Endothelial cell (in vitro differentiated cells): ENCODE measurements around the gene IQGAP2. TPM values are rescaled to one million over a fixed set of nuclear protein-coding genes. Genes with fewer than 3 reads are reported as not detected.

ENCODE experiments used
- DNase-seq: peaks from one replicate; pipeline ENCODE4 v3.0.0; 2021; ENCODE audit warnings: low spot score
- H3K27ac Mint-ChIP-seq: one replicate; pipeline ENCODE4 v1.8.0; 2021; ENCODE audit warnings: mixed read lengths, inconsistent platforms; ENCODE audit not compliant: unreplicated experiment
- H3K27me3 Mint-ChIP-seq: one replicate; pipeline ENCODE4 v1.8.0; 2021; ENCODE audit warnings: mild to moderate bottlenecking, moderate library complexity, mixed read lengths, inconsistent platforms; ENCODE audit not compliant: unreplicated experiment
- H3K36me3 Mint-ChIP-seq: one replicate; pipeline ENCODE4 v1.8.0; 2021; ENCODE audit warnings: mild to moderate bottlenecking, low read depth, mixed read lengths, inconsistent platforms; ENCODE audit not compliant: unreplicated experiment
- H3K4me1 Mint-ChIP-seq: one replicate; pipeline ENCODE4 v1.8.0; 2021; ENCODE audit warnings: mild to moderate bottlenecking, mixed read lengths, inconsistent platforms; ENCODE audit not compliant: unreplicated experiment
- H3K4me3 Mint-ChIP-seq: one replicate; pipeline ENCODE4 v1.8.0; 2021; ENCODE audit warnings: mild to moderate bottlenecking, mixed read lengths, inconsistent platforms; ENCODE audit not compliant: unreplicated experiment
- H3K9me3 Mint-ChIP-seq: one replicate; pipeline ENCODE4 v1.8.0; 2021; ENCODE audit warnings: mixed read lengths, inconsistent platforms; ENCODE audit not compliant: unreplicated experiment
- total RNA-seq: library from RNA; stranded (reverse); fragmentation: NEBNext Ultra II Directional; extraction: Animal tissue kit (Norgen Biotek cat#: 25700); gene quantifications from one replicate; pipeline ENCODE4 v1.2.1, GENCODE V29; 2021; ENCODE audit not compliant: unreplicated experiment
- TF ChIP-seq, protein P1 (sequence below): fragments of 200-600 bp; sonication (generic); IDR thresholded peaks from one replicate; pipeline ENCODE4 v1.5.0; 2021; ENCODE audit warnings: antibody characterized with exemption; ENCODE audit not compliant: unreplicated experiment

IQGAP2 gene
- total RNA-seq, 1 donor from 2014 or later: 43.4 TPM

DNA sequence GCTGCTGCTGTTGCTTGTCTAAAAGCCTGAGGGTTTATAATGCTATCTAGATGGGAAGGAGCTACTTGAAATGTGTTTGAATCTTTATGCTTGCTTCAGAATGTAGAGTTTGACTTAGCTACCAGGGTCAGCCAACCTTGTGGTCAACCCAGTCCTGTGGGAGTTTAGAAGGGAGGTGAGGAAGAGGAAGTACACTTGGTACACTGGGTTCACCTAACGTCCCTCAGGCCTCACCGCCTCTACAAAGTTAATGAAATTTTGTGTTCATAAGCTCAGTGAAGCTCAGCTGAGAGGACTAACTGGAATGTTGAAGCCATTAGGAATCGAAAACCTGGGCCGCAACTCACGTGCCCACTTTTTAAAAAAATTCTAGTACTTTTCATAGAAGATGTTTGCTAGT lies 10.7 kb downstream of the IQGAP2 start:
- TF ChIP-seq, protein P1, sequence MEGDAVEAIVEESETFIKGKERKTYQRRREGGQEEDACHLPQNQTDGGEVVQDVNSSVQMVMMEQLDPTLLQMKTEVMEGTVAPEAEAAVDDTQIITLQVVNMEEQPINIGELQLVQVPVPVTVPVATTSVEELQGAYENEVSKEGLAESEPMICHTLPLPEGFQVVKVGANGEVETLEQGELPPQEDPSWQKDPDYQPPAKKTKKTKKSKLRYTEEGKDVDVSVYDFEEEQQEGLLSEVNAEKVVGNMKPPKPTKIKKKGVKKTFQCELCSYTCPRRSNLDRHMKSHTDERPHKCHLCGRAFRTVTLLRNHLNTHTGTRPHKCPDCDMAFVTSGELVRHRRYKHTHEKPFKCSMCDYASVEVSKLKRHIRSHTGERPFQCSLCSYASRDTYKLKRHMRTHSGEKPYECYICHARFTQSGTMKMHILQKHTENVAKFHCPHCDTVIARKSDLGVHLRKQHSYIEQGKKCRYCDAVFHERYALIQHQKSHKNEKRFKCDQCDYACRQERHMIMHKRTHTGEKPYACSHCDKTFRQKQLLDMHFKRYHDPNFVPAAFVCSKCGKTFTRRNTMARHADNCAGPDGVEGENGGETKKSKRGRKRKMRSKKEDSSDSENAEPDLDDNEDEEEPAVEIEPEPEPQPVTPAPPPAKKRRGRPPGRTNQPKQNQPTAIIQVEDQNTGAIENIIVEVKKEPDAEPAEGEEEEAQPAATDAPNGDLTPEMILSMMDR: no peak
- no peak overlapping the region for H3K27ac Mint-ChIP-seq
- peaks cover 6% of the 10 kb centered on the region for H3K4me1 Mint-ChIP-seq
- peaks cover 6% of the 10 kb centered on the region for H3K36me3 Mint-ChIP-seq
- no peak for DNase-seq
- H3K27me3 Mint-ChIP-seq: peaks cover 5% of the 10 kb centered on the region
- H3K9me3 Mint-ChIP-seq: no peaks in the 10 kb centered on the region
- no peak overlapping the region for H3K4me3 Mint-ChIP-seq

DNA sequence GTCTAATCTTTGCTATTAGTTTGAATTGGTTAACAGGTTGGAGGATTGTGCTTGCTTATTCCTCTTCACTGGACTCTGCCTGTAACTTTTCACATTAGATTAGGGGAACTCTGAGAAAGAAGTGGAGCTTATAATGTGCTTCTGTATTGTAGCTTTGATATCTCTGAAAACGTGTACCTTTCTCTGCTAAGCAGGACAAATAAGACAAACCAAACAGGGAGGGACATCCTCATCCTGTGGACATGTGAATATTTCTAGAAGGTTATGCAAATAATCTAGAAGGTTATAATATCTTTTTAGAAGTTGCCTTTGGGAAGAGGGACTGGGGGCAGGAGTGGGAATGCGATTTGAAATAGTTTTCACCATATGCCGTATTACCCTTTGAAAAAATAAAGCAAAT lies 11.7 kb downstream of the IQGAP2 start:
- Mint-ChIP-seq H3K36me3 (peaks cover 6% of the 10 kb centered on the region), H3K27ac (no peak overlapping the region), H3K4me3 (no peak overlapping the region), H3K4me1 (peaks cover 6% of the 10 kb centered on the region), H3K27me3 (peaks cover 5% of the 10 kb centered on the region), H3K9me3 (no peaks in the 10 kb centered on the region)
- DNase-seq: no peak
- TF ChIP-seq, protein P1: no peak

DNA sequence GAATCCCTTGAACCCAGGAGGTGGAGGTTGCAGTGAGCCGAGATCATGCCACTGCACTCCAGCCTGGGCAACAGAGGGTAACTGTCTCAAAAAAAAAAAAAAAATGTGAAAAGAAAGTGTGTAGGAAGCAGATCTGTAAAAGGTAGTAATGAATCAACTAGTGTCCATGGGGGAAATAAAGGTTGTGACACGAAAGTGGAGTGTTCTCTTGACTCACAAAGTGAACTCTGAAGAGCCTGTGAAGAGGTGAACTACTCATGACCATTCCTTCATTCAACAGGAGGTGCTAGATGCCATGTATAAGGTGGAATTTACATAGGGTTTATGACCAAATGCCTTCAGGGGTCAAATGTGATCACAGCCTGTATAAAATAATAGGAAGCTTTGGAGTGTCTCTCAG lies 12.8 kb downstream of the IQGAP2 start:
- Mint-ChIP-seq H3K9me3 (no peaks in the 10 kb centered on the region), H3K27ac (no peak overlapping the region), H3K4me1 (peaks cover 4% of the 10 kb centered on the region), H3K36me3 (peaks cover 6% of the 10 kb centered on the region), H3K27me3 (peaks cover 3% of the 10 kb centered on the region), H3K4me3 (no peak overlapping the region)
- DNase-seq: no peak
- TF ChIP-seq, protein P1: no peak

DNA sequence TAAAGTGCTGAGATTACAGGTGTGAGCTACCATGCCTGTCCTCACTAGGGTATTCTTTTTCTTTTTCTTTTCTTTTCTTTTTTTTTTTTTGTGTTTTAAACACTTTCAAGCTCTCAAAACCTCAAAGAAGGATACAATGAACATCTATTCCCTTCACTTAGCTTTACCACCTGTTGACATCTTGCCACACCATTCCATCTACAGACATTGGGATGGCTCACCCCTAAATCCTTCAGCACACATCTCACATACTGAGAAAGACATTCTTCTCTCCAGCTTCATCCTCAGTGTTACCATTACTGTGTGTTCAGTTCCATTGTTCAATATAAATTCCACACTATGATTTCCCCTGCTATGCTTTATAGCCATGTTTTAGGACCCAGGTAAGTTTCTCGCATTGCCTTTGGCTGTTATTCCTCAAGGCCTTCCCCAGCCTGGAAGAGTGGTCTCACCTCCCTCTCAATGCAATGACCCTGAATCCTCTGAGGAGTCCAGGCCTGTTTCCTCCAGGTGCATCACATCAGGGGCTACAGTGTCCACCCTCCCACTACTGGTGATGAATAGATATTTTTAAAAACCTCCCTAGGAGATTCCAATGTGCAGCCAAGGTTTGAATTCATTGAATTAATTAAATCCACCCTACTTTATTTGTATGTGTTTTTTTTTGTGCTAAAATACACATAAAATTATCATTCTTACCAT lies 16.7 kb downstream of the IQGAP2 start:
- TF ChIP-seq, protein P1: no peak
- H3K4me3 Mint-ChIP-seq: no peak overlapping the region
- H3K27ac Mint-ChIP-seq: no peak overlapping the region
- H3K27me3 Mint-ChIP-seq: peaks cover 3% of the 10 kb centered on the region
- DNase-seq: no peak
- no peaks in the 10 kb centered on the region for H3K9me3 Mint-ChIP-seq
- H3K4me1 Mint-ChIP-seq: peaks cover 8% of the 10 kb centered on the region
- peaks cover 3% of the 10 kb centered on the region for H3K36me3 Mint-ChIP-seq

DNA sequence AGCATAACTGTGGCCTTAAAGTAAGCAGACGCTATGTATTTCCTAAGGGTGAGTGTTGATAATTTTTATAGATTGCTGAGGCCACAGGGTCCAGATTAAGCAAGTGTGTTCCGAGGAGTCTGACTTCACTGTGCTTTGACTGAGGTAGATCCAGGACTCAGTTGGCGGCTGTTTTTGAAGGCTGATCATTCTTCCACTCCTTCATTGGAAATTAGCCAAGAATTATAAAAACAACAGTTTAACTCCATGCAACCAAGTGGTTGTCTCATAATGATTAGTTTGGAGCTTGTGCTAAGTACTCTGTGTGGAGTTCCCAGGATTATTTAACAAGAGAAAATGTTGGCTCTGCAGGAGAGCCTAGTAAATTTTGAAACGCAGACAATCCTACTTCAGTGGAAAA lies 19.1 kb downstream of the IQGAP2 start:
- no peak overlapping the region for H3K27ac Mint-ChIP-seq
- H3K27me3 Mint-ChIP-seq: peaks cover 4% of the 10 kb centered on the region
- TF ChIP-seq, protein P1: no peak
- peaks cover 30% of the 10 kb centered on the region for H3K4me1 Mint-ChIP-seq
- DNase-seq: no peak
- no peak overlapping the region for H3K4me3 Mint-ChIP-seq
- no peaks in the 10 kb centered on the region for H3K36me3 Mint-ChIP-seq
- no peaks in the 10 kb centered on the region for H3K9me3 Mint-ChIP-seq
